GM21528 (cell line): ENCODE results near the gene ATM.

Source experiments
- ATAC-seq: cut with Tn5 transposase; IDR thresholded peaks from one replicate; pipeline ENCODE4 v1.9.1; 2021; ENCODE audit warnings: mild to moderate bottlenecking, moderate library complexity; ENCODE audit not compliant: unreplicated experiment, low FRiP score

The ATM gene

GRCh38 chr11:108218912-108219783 lies 3.7 kb upstream of the ATM start:
- no peak for ATAC-seq

GRCh38 chr11:108220721-108221336 lies 2.0 kb upstream of the ATM start:
- ATAC-seq, result no peak

- no peak for ATAC-seq
These were observed 1.5 kb upstream of the ATM start for GRCh38 chr11:108221371-108221770.

GRCh38 chr11:108221911-108222573 lies 825 bp upstream of the ATM start:
- no peak for ATAC-seq

GRCh38 chr11:108223348-108224149 lies 682 bp downstream of the ATM start:
- ATAC-seq, result peak; percentile 33

- no peak for ATAC-seq
These were observed 1.5 kb downstream of the ATM start for GRCh38 chr11:108224366-108224765.

GRCh38 chr11:108224911-108225786 lies 2.3 kb downstream of the ATM start:
- ATAC-seq, result no peak

- ATAC-seq, result no peak
These were observed 3.2 kb downstream of the ATM start for GRCh38 chr11:108226036-108226435.

- ATAC-seq, result no peak
These were observed 5.4 kb downstream of the ATM start for GRCh38 chr11:108228251-108228650.

- no peak for ATAC-seq
These were observed 10.5 kb downstream of the ATM start for GRCh38 chr11:108233277-108233945.

- no peak for ATAC-seq
These were observed 12.3 kb downstream of the ATM start for GRCh38 chr11:108235192-108235591.

- ATAC-seq, result no peak
These were observed 12.8 kb downstream of the ATM start for GRCh38 chr11:108235633-108236032.

GRCh38 chr11:108237058-108237481 lies 14.2 kb downstream of the ATM start:
- ATAC-seq, result peak; percentile 43

- no peak for ATAC-seq
These were observed 16.2 kb downstream of the ATM start for GRCh38 chr11:108239076-108239475.

GRCh38 chr11:108241330-108242037 lies 18.6 kb downstream of the ATM start:
- no peak for ATAC-seq

- no peak for ATAC-seq
These were observed 19.6 kb downstream of the ATM start for GRCh38 chr11:108242422-108242821.

GRCh38 chr11:108246308-108246707 lies 23.4 kb downstream of the ATM start:
- ATAC-seq, result no peak

- no peak for ATAC-seq
These were observed 24.0 kb downstream of the ATM start for GRCh38 chr11:108246885-108247284.
